ENCODE data around the gene H2AZ2.
"Not testable (repeated sequence)": the region's sequence is repeated elsewhere in the genome, so short reads cannot be mapped to it uniquely, and the experiment has no call there.

H2AZ2 gene

DNA sequence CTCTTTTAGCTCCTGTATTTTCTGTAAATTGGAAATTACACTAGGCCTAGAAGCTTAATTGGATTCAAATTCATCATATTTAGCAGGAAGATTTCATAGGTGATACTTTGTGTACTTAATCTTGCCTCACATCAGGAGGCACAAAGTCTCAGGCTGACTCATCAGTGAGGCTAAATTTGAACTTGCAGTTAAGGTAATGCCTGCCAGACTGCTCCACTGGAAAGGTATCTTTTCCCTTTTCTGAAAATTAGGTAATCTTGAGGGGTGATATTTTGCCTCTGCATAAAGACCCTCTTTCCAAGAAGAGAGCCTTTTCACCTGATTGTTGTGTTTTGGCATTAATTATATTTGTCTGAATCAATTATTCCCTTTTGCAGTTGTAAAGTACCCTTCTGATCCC lies 36.8 kb downstream of the H2AZ2 start:
- DNase-seq: no peak

DNA sequence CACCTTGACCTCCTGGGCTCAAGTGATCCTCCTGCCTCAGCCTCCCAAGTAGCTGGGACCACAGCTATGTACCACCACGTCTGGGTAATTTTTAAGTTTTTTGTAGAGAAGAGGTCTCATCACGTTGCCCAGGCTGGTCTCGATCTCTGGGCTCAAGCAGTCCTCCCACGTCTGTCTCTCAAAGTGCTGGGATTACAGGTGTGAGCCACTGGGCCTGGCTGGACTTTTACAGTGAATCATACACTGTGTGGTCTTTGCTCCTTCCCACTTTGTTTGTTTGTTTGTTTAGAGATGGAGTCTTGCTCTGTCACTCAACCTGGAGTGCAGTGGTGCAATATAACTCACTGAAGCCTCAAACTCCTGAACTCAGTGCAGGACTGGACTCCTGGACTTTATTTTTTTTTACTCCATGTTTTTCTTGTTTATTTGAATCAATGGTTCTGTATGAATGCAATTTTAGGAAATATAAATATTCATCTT lies 38.9 kb downstream of the H2AZ2 start:
- DNase-seq: no peak

- no peak for DNase-seq
Observed at GRCh38 chr7:44805950-44806349, 41.9 kb downstream of the H2AZ2 start.

DNA sequence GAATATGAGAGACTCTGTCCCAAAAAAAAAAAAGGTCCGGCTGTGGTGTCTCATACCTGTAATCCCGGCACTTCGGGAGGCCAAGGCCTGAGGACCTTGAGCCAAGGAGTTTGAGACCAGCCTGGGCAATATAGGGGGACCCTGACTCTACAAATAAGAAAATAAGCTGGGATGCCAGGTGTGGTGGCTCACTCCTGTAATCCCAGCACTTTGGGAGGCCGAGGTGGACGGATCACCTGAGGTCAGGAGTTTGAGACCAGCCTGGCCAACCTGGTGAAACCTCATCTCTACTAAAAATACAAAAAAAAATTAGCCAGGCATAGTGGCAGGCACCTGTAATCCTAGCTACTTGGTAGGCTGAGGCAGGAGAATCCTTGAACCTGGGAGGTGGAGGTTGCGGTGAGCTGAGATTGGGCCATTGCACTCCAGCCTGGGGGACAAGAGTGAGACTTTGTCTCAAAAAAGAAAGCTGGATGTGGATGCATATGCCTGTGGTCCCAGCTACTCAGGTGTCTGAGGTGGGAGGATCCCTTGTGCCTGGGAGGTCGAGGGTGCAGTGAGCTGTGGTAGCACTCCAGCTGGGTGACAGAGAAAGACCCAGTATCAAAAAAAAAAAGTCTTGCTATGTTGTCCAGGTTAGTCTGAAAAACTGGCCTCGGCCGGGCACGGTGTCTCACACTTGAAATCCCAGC lies 43.9 kb downstream of the H2AZ2 start:
- not testable (repeated sequence) for DNase-seq

- no peak for DNase-seq
Observed at GRCh38 chr7:44802418-44803025, 45.4 kb downstream of the H2AZ2 start.

DNA sequence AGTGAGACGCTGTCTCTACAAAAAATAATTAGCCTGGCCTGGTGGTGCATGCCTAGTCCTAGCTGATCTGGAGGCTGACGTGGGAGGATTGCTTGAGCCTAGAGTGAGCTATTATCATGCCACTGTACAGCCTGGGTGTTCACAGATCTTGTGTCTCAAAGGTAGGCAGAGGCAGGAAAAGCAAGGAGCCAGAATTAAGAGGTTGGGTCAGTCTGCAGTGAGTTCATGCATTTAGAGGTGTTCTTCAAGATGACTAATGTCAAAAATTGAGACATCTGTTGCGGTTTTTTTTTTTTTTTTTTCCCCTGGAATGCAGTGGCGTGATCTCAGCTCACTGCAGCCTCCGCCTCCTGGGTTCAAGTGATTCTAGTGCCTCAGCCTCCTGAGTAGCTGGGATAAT lies 46.0 kb downstream of the H2AZ2 start:
- DNase-seq: no peak

GRCh38 chr7:44799939-44800338 lies 47.9 kb downstream of the H2AZ2 start:
- no peak for DNase-seq

DNA sequence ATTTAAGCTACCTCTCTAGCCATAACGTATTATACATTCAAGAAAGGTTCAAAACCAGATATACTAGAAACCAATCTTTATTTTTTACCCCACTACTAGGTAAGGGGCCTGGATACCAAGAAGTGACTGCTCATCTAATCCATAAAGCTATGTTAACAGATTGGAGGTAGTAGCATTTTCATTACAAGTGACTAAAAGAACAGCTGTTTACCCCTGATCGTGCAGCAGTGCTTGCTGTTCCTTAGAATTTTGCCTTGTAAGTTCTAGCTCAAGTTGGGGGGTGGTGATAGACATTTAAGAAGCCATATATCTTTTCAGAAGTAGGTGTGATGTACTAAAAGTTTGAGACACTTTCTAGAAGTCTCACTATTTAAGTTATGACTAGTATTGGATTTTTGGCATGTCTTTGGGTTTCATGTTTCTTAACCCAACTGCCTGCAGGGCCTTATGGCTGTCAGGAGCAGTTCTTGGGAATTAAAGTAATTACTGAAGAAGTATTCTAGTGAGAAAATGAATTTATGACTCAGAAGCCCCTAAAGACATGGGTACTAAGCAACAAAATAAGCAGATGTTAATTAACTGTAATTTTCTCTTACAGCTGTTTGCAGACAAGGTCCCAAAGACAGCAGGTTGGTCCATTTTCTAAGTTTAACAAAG lies 49.1 kb downstream of the H2AZ2 start:
- DNase-seq: no peak

DNA sequence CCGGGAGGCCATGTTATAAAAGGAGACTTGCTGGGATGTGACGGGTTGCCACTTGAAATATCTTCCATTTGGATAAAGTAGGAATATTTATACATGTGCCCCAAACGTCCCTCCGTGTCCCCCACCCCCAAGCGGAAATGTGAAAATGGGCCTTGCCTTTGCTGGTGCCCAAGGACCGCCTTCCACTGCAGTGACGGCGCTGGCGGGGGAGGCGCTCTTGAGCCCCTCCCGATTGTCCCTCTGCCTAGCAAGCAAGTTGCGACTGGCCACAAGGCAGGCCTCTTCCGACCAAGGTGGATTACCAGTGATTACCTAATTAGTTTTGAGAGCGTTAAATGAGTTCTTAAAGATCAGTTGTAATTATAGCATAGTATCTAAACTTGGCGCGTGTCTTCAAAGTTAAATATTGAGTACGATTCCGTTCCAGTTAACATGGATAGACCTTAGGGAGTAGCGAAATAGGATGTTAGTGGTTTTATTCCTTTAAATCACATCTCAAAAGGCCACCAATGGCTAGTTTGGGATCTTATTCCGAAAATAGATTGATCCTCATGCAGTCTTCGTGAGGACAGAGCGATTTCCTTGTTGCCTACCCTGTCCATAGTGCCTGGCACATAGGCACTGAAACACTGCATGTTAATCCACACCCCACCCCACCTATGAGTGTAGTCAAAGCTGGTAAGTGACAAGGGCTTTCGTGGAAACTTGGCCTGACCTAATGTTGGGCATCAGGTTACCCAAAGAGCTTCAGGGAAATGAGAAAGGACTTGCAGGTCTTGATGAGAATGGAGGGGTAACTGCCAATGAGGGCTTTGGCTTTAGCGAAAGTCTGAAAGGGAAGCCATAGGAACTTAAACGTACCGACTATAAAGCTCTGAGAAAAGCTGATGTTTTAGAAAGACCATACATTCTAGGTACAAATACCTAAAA lies 50.3 kb downstream of the H2AZ2 start:
- DNase-seq: peak; percentile 62

GRCh38 chr7:44796504-44797328 lies 51.2 kb downstream of the H2AZ2 start, which contains the start of gene PPIA:
Gene PPIA (plus strand): TSS chr7:44796681. CDS start chr7:44796725, 44 bp downstream.
- peak; percentile 85 for DNase-seq

DNA sequence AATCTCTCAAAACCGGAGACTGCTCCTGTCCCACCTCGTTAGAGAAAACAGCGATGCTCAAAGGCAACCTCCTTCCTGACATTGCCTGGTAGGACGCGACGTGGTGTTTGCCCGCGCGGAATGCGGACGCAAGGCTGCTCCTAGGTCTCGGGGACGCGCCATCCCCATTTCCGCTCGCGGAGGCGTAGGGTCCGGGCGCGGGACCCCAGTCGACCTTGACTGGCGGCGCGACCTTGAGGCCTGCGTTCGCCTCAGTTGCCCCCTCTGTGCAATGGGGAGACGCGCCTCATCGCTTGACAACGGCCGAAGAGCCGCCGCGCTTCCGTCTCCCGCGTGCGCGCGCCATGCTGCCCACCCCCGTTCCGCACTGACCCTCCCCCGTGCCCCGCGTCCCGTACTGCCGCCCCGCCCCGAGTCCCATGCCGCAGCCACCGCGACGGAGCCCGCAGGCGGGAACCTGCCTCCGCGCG lies 51.8 kb downstream of the H2AZ2 start:
- DNase-seq: no peak

GRCh38 chr7:44794331-44794730 lies 53.6 kb downstream of the H2AZ2 start:
- DNase-seq: no peak

- no peak for DNase-seq
Observed at GRCh38 chr7:44793919-44794318, 54.0 kb downstream of the H2AZ2 start.

- DNase-seq: no peak
Observed at GRCh38 chr7:44791278-44792219, 56.3 kb downstream of the H2AZ2 start.

DNA sequence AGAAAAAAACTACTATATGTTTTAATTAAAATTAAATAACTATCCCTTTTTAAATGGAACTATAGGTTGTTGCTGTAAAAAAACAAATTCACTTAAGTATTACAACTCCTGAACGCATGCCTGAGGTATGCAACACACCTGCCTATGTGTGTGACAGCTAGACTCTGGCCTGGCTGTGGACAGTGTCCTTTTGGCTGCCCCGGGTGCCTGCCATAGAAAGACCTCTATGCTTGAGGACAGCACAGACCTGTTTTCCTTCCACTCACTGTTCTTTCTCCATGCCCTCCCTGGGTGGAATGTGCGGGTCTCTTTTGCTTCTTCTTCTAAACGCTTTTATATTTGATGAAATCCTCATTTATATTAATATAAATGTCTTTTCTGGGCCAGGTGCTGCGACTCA lies 57.9 kb downstream of the H2AZ2 start:
- no peak for DNase-seq

DNA sequence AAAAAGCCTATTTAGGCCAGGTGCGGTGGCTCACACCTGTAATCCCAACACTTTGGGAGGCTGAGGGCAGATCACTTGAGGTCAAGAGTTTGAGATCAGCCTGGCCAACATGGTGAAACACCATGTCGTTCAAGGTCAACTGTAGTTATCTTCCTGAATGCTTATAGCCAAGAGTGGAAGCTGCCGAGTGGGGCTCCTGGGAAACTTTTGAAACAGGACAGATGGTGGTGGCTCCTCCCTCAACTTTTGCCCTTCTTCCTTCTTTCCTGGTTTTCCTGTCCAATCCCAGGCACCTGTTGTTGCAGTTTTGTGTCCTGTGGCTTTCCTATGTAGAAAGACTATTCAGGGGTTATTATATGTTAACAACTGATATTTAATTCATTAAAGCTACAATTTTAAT lies 60.1 kb downstream of the H2AZ2 start:
- DNase-seq: no peak

- no peak for DNase-seq
Observed at GRCh38 chr7:44787041-44787440, 60.8 kb downstream of the H2AZ2 start.

- DNase-seq: not testable (repeated sequence)
Observed at GRCh38 chr7:44785218-44785617, 62.7 kb downstream of the H2AZ2 start.

GRCh38 chr7:44784364-44784763 lies 63.5 kb downstream of the H2AZ2 start:
- no peak for DNase-seq

DNA sequence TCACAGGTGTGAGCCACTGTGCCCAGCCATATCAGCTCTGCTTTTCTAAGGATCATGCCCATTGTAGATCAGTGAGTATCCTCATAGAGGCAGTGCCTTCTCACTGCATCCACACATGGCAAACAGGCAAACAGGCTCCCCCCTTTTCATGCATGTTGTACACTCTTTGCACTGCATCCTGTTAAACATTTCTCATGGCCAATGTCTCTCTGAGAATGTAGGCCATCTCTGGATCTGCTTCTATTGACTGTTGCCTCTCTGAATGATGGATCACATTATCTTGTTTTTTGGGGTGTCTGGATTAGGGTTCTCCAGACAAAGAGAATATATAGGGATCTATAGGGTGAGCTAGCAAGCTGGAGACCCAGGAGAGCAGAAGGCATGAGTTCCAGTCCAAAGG lies 64.5 kb downstream of the H2AZ2 start:
- DNase-seq: no peak

DNA sequence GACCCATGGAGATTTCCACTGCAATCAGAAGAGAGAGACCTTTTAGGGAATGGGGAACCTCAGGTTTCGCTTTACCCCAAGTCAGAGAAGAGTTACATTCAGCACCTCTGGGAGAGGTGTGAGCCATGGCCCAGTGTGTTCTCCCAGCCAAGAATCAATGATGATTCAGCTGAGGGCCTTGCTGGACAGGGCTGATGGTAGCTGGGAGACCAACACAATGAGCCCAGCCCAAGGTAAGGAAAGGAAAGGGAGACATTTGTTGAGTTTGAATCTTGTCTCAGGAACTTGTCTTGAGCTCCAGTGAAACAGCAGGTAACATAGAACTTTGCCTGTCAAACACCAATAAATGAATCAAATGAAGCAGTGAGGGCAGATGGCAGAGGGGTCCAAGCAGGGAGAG lies 65.4 kb downstream of the H2AZ2 start:
- no peak for DNase-seq

Data from KG1 (cell line).